ENCODE measurements around the gene TCOF1.

Gene TCOF1

DNA sequence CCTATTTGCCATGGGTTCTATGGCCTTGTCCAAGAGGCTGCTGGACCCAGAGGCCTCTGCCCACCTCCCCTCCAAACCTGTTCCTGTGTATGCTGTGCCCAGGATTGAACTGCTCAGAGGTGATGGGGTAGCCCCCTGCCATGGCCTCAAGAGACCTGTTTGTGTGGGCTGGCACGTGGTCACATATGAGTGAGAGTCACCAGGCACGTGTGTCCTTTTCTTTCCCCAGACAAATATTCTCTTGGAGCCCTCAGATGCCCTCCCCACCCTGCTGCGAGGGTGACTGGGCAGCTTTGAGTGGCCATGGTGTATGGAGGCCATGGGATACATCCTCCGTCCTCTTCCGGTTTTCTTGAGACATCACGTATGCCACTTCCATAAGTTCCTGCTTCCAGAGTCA, 10.9 kb upstream of the TCOF1 start:
- no peak overlapping the region for H2AFZ ChIP-seq (ENCODE audit: low read depth)
- H3K79me2 ChIP-seq (ENCODE audit: insufficient read depth, low read depth) = no peaks in the 10 kb centered on the region
- H3K4me1 ChIP-seq (ENCODE audit: low read depth, poor library complexity, severe bottlenecking) = peaks cover 49% of the 10 kb centered on the region
- no peaks in the 10 kb centered on the region for H3K36me3 ChIP-seq (ENCODE audit: insufficient read depth)
- H4K20me1 ChIP-seq (ENCODE audit: insufficient read depth) = no peaks in the 10 kb centered on the region
- H3K4me3 ChIP-seq (IDR thresholded peaks at IDR 0.05; ENCODE audit: insufficient read depth, low read depth, low read length) = no peak overlapping the region
- H3K27me3 ChIP-seq (ENCODE audit: insufficient read depth, low read depth) = no peaks in the 10 kb centered on the region
- H3K27ac ChIP-seq = no peak overlapping the region
- no peak overlapping the region for H3K9ac ChIP-seq
- TF ChIP-seq, protein P1, sequence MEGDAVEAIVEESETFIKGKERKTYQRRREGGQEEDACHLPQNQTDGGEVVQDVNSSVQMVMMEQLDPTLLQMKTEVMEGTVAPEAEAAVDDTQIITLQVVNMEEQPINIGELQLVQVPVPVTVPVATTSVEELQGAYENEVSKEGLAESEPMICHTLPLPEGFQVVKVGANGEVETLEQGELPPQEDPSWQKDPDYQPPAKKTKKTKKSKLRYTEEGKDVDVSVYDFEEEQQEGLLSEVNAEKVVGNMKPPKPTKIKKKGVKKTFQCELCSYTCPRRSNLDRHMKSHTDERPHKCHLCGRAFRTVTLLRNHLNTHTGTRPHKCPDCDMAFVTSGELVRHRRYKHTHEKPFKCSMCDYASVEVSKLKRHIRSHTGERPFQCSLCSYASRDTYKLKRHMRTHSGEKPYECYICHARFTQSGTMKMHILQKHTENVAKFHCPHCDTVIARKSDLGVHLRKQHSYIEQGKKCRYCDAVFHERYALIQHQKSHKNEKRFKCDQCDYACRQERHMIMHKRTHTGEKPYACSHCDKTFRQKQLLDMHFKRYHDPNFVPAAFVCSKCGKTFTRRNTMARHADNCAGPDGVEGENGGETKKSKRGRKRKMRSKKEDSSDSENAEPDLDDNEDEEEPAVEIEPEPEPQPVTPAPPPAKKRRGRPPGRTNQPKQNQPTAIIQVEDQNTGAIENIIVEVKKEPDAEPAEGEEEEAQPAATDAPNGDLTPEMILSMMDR (conservative IDR thresholded peaks at IDR 0.05; ENCODE audit: low read depth, low read length) = no peak
- H3K4me2 ChIP-seq = no peak overlapping the region

DNA sequence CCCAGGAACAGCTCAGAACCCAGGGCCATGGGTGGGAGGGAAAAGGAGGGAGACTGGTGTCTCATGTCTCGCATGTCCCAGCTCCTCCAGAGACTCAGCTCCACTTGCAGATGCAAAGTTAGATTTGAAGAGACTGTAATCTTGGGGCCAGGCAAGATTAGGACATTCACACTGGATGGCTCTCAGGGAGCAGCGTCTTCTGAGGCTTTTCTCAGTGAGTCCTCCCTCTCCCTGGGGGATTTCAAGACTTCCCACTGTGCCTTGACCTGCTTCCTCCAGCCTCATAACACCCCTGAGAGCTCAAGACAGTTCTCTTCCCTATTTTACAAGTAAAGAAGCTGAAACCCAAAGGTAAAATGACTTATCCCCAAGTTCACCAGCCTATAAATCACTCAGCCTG, 10.5 kb upstream of the TCOF1 start:
- H4K20me1 ChIP-seq (ENCODE audit: insufficient read depth) = no peaks in the 10 kb centered on the region
- H3K27me3 ChIP-seq (ENCODE audit: insufficient read depth, low read depth) = no peaks in the 10 kb centered on the region
- no peak overlapping the region for H3K27ac ChIP-seq
- no peaks in the 10 kb centered on the region for H3K36me3 ChIP-seq (ENCODE audit: insufficient read depth)
- TF ChIP-seq, protein P1 (conservative IDR thresholded peaks at IDR 0.05; ENCODE audit: low read depth, low read length) = no peak
- no peak overlapping the region for H3K9ac ChIP-seq
- H3K79me2 ChIP-seq (ENCODE audit: insufficient read depth, low read depth) = no peaks in the 10 kb centered on the region
- no peak overlapping the region for H3K4me3 ChIP-seq (IDR thresholded peaks at IDR 0.05; ENCODE audit: insufficient read depth, low read depth, low read length)
- H3K4me1 ChIP-seq (ENCODE audit: low read depth, poor library complexity, severe bottlenecking) = peaks cover 45% of the 10 kb centered on the region
- H2AFZ ChIP-seq (ENCODE audit: low read depth) = no peak overlapping the region
- H3K4me2 ChIP-seq = no peak overlapping the region

DNA sequence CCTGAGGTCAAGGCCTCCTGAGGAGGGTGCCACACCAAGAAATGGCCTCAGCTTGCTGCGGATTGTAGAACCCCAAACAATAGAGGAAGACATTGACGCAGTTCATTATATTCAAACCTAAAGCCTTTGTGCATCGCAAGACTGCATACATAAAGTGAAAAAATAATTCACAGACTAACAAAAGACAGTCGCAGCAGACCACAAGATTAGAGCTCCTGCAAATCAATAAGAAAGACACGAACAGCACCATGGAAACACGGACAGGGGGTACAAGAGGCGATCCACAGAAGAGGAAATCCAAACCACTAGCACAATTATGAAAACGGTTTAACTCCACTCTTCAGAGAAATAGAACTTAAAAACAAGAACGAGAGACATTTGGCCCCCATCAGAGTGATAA, 10.0 kb upstream of the TCOF1 start:
- H3K36me3 ChIP-seq (ENCODE audit: insufficient read depth) = no peaks in the 10 kb centered on the region
- H3K79me2 ChIP-seq (ENCODE audit: insufficient read depth, low read depth) = no peaks in the 10 kb centered on the region
- H3K27ac ChIP-seq = no peak overlapping the region
- peaks cover 40% of the 10 kb centered on the region for H3K4me1 ChIP-seq (ENCODE audit: low read depth, poor library complexity, severe bottlenecking)
- no peak overlapping the region for H3K9ac ChIP-seq
- no peak overlapping the region for H2AFZ ChIP-seq (ENCODE audit: low read depth)
- no peaks in the 10 kb centered on the region for H3K27me3 ChIP-seq (ENCODE audit: insufficient read depth, low read depth)
- H3K4me2 ChIP-seq = no peak overlapping the region
- H3K4me3 ChIP-seq (IDR thresholded peaks at IDR 0.05; ENCODE audit: insufficient read depth, low read depth, low read length) = no peak overlapping the region
- H4K20me1 ChIP-seq (ENCODE audit: insufficient read depth) = no peaks in the 10 kb centered on the region
- TF ChIP-seq, protein P1 (conservative IDR thresholded peaks at IDR 0.05; ENCODE audit: low read depth, low read length) = no peak

DNA sequence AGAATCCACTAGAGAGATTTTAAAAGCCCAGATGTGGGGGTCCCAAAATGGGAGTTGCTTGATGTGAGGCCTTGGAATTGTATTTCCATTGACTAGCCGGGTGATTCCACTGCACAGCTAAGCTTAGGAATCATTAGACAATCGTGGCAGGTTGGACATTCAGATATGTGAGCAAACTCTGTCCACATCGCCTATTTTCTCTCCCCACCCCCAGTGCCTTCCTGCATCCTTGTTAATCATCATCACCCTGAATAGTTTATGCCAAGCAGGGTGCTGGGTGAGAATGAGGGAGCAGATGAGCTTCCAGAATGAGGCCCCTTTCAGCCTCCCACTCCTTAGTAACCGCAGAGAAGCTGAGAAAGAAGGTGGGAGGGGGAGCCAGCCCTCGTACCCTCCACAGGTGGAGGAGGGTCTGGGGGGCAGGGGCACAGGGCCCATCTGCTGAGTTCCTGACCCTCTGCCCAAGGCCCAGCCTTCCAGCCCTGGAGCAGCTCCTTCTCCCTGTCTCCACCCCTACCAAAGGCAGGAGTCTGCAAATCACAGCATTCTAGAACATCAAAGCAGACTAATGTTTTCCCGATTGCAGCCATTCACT, 7.7 kb upstream of the TCOF1 start:
- Histone ChIP-seq H3K4me1 (ENCODE audit: low read depth, poor library complexity, severe bottlenecking) (peaks cover 17% of the 10 kb centered on the region), H3K9ac (no peak overlapping the region), H4K20me1 (ENCODE audit: insufficient read depth) (no peaks in the 10 kb centered on the region), H3K4me2 (peak overlapping the region; percentile 21; the same call in 1 of the 2 replicates), H3K27me3 (ENCODE audit: insufficient read depth, low read depth) (no peaks in the 10 kb centered on the region), H2AFZ (ENCODE audit: low read depth) (peak overlapping the region; percentile 27; the same call in 1 of the 2 replicates), H3K4me3 (IDR thresholded peaks at IDR 0.05; ENCODE audit: insufficient read depth, low read depth, low read length) (no peak overlapping the region), H3K36me3 (ENCODE audit: insufficient read depth) (no peaks in the 10 kb centered on the region), H3K79me2 (ENCODE audit: insufficient read depth, low read depth) (no peaks in the 10 kb centered on the region), H3K27ac (no peak overlapping the region)
- TF ChIP-seq, protein P1 (conservative IDR thresholded peaks at IDR 0.05; ENCODE audit: low read depth, low read length) = no peak

Data from KMS-11 (cell line).